GM21576 (cell line): ENCODE data around the gene EXOC3.
"Not testable (repeated sequence)": the region's sequence is repeated elsewhere in the genome, so short reads cannot be mapped to it uniquely, and the experiment has no call there.

Experiments used
- ATAC-seq: cut with Tn5 transposase; IDR thresholded peaks from one replicate; pipeline ENCODE4 v1.9.1; 2021; ENCODE audit warnings: mild to moderate bottlenecking, moderate library complexity; ENCODE audit not compliant: unreplicated experiment

EXOC3 gene

GRCh38 chr5:442335-443238, at the start of gene EXOC3:
Gene EXOC3 (plus strand): TSS chr5:443176. CDS start chr5:446206, 3,030 bp downstream.
- peak; percentile 76 for ATAC-seq

- no peak for ATAC-seq
Measured at GRCh38 chr5:393846-394275, 49.1 kb upstream of the EXOC3 start.

- ATAC-seq, result no peak
Measured at GRCh38 chr5:394671-395155, 48.3 kb upstream of the EXOC3 start.

GRCh38 chr5:395156-395920, 47.6 kb upstream of the EXOC3 start:
- no peak for ATAC-seq

GRCh38 chr5:395921-396530, 47.0 kb upstream of the EXOC3 start:
- no peak for ATAC-seq

- no peak for ATAC-seq
Measured at GRCh38 chr5:396531-396961, 46.4 kb upstream of the EXOC3 start.

GRCh38 chr5:398141-398474, 44.9 kb upstream of the EXOC3 start:
- ATAC-seq, result not testable (repeated sequence)

- no peak for ATAC-seq
Measured at GRCh38 chr5:398475-399295, 44.3 kb upstream of the EXOC3 start.

GRCh38 chr5:399296-400281, 43.4 kb upstream of the EXOC3 start:
- peak; percentile 68 for ATAC-seq

- peak; percentile 17 for ATAC-seq
Measured at GRCh38 chr5:400282-401145, 42.5 kb upstream of the EXOC3 start.

- no peak for ATAC-seq
Measured at GRCh38 chr5:401146-402034, 41.6 kb upstream of the EXOC3 start.

- ATAC-seq, result not testable (repeated sequence)
Measured at GRCh38 chr5:402219-402614, 40.8 kb upstream of the EXOC3 start.

- ATAC-seq, result peak; percentile 54
Measured at GRCh38 chr5:402615-403359, 40.2 kb upstream of the EXOC3 start.

GRCh38 chr5:403995-404394, 39.0 kb upstream of the EXOC3 start:
- ATAC-seq, result no peak

- ATAC-seq, result no peak
Measured at GRCh38 chr5:404666-405241, 38.2 kb upstream of the EXOC3 start.

GRCh38 chr5:405421-405820, 37.6 kb upstream of the EXOC3 start:
- ATAC-seq, result no peak
